ENCODE measurements around the gene B4GALT6.

Gene B4GALT6

GRCh38 chr18:31694297-31694696, 9.9 kb upstream of the B4GALT6 start:
- Histone ChIP-seq H3K27ac (ENCODE audit: insufficient read depth, low read length, poor library complexity, severe bottlenecking) (no peak overlapping the region), H3K27me3 (replicated peaks; ENCODE audit: control insufficient read depth, insufficient read depth, low read length, poor library complexity, severe bottlenecking) (peaks cover 3% of the 10 kb centered on the region), H3K36me3 (ENCODE audit: control insufficient read depth, insufficient read depth, low read length) (no peaks in the 10 kb centered on the region), H3K9me3 (ENCODE audit: control insufficient read depth, low read length) (no peaks in the 10 kb centered on the region), H3K4me1 (ENCODE audit: control insufficient read depth, insufficient read depth, low read length, poor library complexity, severe bottlenecking) (no peaks in the 10 kb centered on the region), H3K4me3 (ENCODE audit: insufficient read depth, low read depth, low read length, poor library complexity, severe bottlenecking) (no peak overlapping the region)
- DNase-seq: no peak

- H3K4me3 ChIP-seq (ENCODE audit: insufficient read depth, low read depth, low read length, poor library complexity, severe bottlenecking): no peak overlapping the region
- no peak overlapping the region for H3K27ac ChIP-seq (ENCODE audit: insufficient read depth, low read length, poor library complexity, severe bottlenecking)
- H3K9me3 ChIP-seq (ENCODE audit: control insufficient read depth, low read length): no peaks in the 10 kb centered on the region
- no peaks in the 10 kb centered on the region for H3K36me3 ChIP-seq (ENCODE audit: control insufficient read depth, insufficient read depth, low read length)
- DNase-seq: no peak
- H3K4me1 ChIP-seq (ENCODE audit: control insufficient read depth, insufficient read depth, low read length, poor library complexity, severe bottlenecking): peaks cover 3% of the 10 kb centered on the region
- peaks cover 6% of the 10 kb centered on the region for H3K27me3 ChIP-seq (replicated peaks; ENCODE audit: control insufficient read depth, insufficient read depth, low read length, poor library complexity, severe bottlenecking)
These were observed 4.2 kb upstream of the B4GALT6 start for GRCh38 chr18:31688606-31689005.

GRCh38 chr18:31686986-31687928, 2.9 kb upstream of the B4GALT6 start:
- peaks cover 3% of the 10 kb centered on the region for H3K4me1 ChIP-seq (ENCODE audit: control insufficient read depth, insufficient read depth, low read length, poor library complexity, severe bottlenecking)
- no peaks in the 10 kb centered on the region for H3K9me3 ChIP-seq (ENCODE audit: control insufficient read depth, low read length)
- no peak for DNase-seq
- H3K36me3 ChIP-seq (ENCODE audit: control insufficient read depth, insufficient read depth, low read length): no peaks in the 10 kb centered on the region
- H3K27me3 ChIP-seq (replicated peaks; ENCODE audit: control insufficient read depth, insufficient read depth, low read length, poor library complexity, severe bottlenecking): peaks cover 6% of the 10 kb centered on the region
- H3K4me3 ChIP-seq (ENCODE audit: insufficient read depth, low read depth, low read length, poor library complexity, severe bottlenecking): no peak overlapping the region
- H3K27ac ChIP-seq (ENCODE audit: insufficient read depth, low read length, poor library complexity, severe bottlenecking): no peak overlapping the region

- Histone ChIP-seq H3K4me1 (ENCODE audit: control insufficient read depth, insufficient read depth, low read length, poor library complexity, severe bottlenecking) (peaks cover 3% of the 10 kb centered on the region), H3K36me3 (ENCODE audit: control insufficient read depth, insufficient read depth, low read length) (no peaks in the 10 kb centered on the region), H3K4me3 (ENCODE audit: insufficient read depth, low read depth, low read length, poor library complexity, severe bottlenecking) (no peak overlapping the region), H3K27me3 (replicated peaks; ENCODE audit: control insufficient read depth, insufficient read depth, low read length, poor library complexity, severe bottlenecking) (peaks cover 6% of the 10 kb centered on the region), H3K27ac (ENCODE audit: insufficient read depth, low read length, poor library complexity, severe bottlenecking) (no peak overlapping the region), H3K9me3 (ENCODE audit: control insufficient read depth, low read length) (no peaks in the 10 kb centered on the region)
- no peak for DNase-seq
These were observed 2.2 kb upstream of the B4GALT6 start for GRCh38 chr18:31686572-31686971.

GRCh38 chr18:31685097-31686082, 1.0 kb upstream of the B4GALT6 start:
- Histone ChIP-seq H3K4me3 (ENCODE audit: insufficient read depth, low read depth, low read length, poor library complexity, severe bottlenecking) (peak overlapping the region; percentile 24), H3K36me3 (ENCODE audit: control insufficient read depth, insufficient read depth, low read length) (no peaks in the 10 kb centered on the region), H3K4me1 (ENCODE audit: control insufficient read depth, insufficient read depth, low read length, poor library complexity, severe bottlenecking) (peaks cover 3% of the 10 kb centered on the region), H3K9me3 (ENCODE audit: control insufficient read depth, low read length) (no peaks in the 10 kb centered on the region), H3K27me3 (replicated peaks; ENCODE audit: control insufficient read depth, insufficient read depth, low read length, poor library complexity, severe bottlenecking) (peaks cover 6% of the 10 kb centered on the region), H3K27ac (ENCODE audit: insufficient read depth, low read length, poor library complexity, severe bottlenecking) (no peak overlapping the region)
- peak in 1 of 3 donors; percentile 12 for DNase-seq

- H3K4me3 ChIP-seq (ENCODE audit: insufficient read depth, low read depth, low read length, poor library complexity, severe bottlenecking): peak overlapping the region; percentile 41
- no peak overlapping the region for H3K27ac ChIP-seq (ENCODE audit: insufficient read depth, low read length, poor library complexity, severe bottlenecking)
- no peak for DNase-seq
- no peaks in the 10 kb centered on the region for H3K9me3 ChIP-seq (ENCODE audit: control insufficient read depth, low read length)
- H3K27me3 ChIP-seq (replicated peaks; ENCODE audit: control insufficient read depth, insufficient read depth, low read length, poor library complexity, severe bottlenecking): peaks cover 3% of the 10 kb centered on the region
- H3K4me1 ChIP-seq (ENCODE audit: control insufficient read depth, insufficient read depth, low read length, poor library complexity, severe bottlenecking): peaks cover 3% of the 10 kb centered on the region
- H3K36me3 ChIP-seq (ENCODE audit: control insufficient read depth, insufficient read depth, low read length): no peaks in the 10 kb centered on the region
These were observed 458 bp downstream of the B4GALT6 start for GRCh38 chr18:31683968-31684278.

GRCh38 chr18:31683106-31683505, 1.3 kb downstream of the B4GALT6 start:
- H3K36me3 ChIP-seq (ENCODE audit: control insufficient read depth, insufficient read depth, low read length): no peaks in the 10 kb centered on the region
- H3K4me3 ChIP-seq (ENCODE audit: insufficient read depth, low read depth, low read length, poor library complexity, severe bottlenecking): no peak overlapping the region
- H3K4me1 ChIP-seq (ENCODE audit: control insufficient read depth, insufficient read depth, low read length, poor library complexity, severe bottlenecking): peaks cover 3% of the 10 kb centered on the region
- no peak for DNase-seq
- H3K9me3 ChIP-seq (ENCODE audit: control insufficient read depth, low read length): no peaks in the 10 kb centered on the region
- peaks cover 3% of the 10 kb centered on the region for H3K27me3 ChIP-seq (replicated peaks; ENCODE audit: control insufficient read depth, insufficient read depth, low read length, poor library complexity, severe bottlenecking)
- H3K27ac ChIP-seq (ENCODE audit: insufficient read depth, low read length, poor library complexity, severe bottlenecking): no peak overlapping the region

- Histone ChIP-seq H3K36me3 (ENCODE audit: control insufficient read depth, insufficient read depth, low read length) (no peaks in the 10 kb centered on the region), H3K27me3 (replicated peaks; ENCODE audit: control insufficient read depth, insufficient read depth, low read length, poor library complexity, severe bottlenecking) (no peaks in the 10 kb centered on the region), H3K9me3 (ENCODE audit: control insufficient read depth, low read length) (no peaks in the 10 kb centered on the region), H3K4me1 (ENCODE audit: control insufficient read depth, insufficient read depth, low read length, poor library complexity, severe bottlenecking) (peaks cover 3% of the 10 kb centered on the region), H3K27ac (ENCODE audit: insufficient read depth, low read length, poor library complexity, severe bottlenecking) (no peak overlapping the region), H3K4me3 (ENCODE audit: insufficient read depth, low read depth, low read length, poor library complexity, severe bottlenecking) (no peak overlapping the region)
- DNase-seq: no peak
These were observed 3.4 kb downstream of the B4GALT6 start for GRCh38 chr18:31680831-31681568.

- Histone ChIP-seq H3K9me3 (ENCODE audit: control insufficient read depth, low read length) (no peaks in the 10 kb centered on the region), H3K27ac (ENCODE audit: insufficient read depth, low read length, poor library complexity, severe bottlenecking) (no peak overlapping the region), H3K36me3 (ENCODE audit: control insufficient read depth, insufficient read depth, low read length) (no peaks in the 10 kb centered on the region), H3K4me1 (ENCODE audit: control insufficient read depth, insufficient read depth, low read length, poor library complexity, severe bottlenecking) (peaks cover 3% of the 10 kb centered on the region), H3K27me3 (replicated peaks; ENCODE audit: control insufficient read depth, insufficient read depth, low read length, poor library complexity, severe bottlenecking) (no peaks in the 10 kb centered on the region), H3K4me3 (ENCODE audit: insufficient read depth, low read depth, low read length, poor library complexity, severe bottlenecking) (no peak overlapping the region)
- no peak for DNase-seq
These were observed 4.0 kb downstream of the B4GALT6 start for GRCh38 chr18:31680433-31680811.

All from effector memory CD4-positive, alpha-beta T cell (primary cell).